ENCODE results near the gene PDE11A.
A peak's percentile ranks its signal among the peaks of the same experiment; 100 is the strongest.

The PDE11A gene

DNA sequence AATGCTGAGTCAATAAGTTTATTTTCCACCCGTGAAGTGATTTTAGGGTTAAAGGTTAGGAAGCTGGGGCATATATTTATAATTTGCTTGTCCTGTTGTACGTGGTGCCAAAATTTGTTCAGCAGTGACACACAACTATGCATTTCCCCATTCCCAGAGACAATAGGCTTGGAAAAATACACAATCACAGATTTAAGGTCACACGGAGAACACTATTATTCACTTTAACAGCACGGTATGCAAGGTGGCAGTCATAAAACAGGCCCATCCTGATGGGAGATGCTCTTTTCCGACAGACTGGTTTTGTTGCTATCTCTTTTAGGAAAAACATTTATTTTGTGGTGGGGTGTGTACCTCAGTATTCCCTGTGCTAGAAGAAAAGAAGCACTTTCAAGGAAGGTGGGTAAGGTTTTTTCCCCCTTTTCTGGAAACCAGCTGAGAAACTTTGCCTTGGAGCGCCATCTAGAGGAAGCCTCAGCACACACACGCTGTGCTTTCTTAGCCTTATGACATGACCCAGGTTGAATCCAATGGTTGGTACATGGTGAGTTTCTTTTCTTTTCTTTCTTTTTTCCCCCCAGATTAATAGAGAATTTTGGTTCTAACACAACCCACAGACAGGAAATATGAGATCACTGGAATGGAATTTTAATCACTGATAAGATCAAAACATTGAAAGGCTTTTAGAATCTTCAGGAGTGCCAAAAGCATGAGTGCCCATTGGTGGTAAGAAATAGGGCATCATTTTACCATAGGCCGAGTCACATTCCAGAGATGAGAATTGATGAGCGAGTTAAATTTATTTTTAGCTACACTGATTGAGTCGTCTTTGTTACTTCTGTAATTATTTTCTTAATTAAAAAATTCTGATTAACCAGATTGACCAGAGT lies 347.9 kb downstream of the PDE11A start:
- DNase-seq (ENCODE audit: low spot score): peak; percentile 69

DNA sequence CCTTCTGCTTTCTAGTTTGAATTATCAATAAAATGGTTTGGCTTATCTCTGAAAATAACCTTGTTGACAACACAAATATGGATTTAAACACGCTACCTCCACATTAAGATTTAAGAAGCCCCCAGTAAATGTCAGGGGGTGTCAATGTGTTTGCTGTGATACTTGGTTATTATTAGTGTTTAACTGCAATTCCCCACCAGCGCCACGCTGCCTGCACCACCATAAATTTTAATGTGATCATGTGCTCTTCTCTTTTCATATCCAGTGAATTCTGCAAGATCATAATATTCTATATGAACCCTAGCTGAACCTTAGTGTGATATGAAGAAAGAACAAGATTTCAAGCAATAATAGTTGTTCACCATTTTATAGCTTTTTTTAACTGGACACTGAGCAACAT lies 349.3 kb downstream of the PDE11A start:
- DNase-seq (ENCODE audit: low spot score): no peak

DNA sequence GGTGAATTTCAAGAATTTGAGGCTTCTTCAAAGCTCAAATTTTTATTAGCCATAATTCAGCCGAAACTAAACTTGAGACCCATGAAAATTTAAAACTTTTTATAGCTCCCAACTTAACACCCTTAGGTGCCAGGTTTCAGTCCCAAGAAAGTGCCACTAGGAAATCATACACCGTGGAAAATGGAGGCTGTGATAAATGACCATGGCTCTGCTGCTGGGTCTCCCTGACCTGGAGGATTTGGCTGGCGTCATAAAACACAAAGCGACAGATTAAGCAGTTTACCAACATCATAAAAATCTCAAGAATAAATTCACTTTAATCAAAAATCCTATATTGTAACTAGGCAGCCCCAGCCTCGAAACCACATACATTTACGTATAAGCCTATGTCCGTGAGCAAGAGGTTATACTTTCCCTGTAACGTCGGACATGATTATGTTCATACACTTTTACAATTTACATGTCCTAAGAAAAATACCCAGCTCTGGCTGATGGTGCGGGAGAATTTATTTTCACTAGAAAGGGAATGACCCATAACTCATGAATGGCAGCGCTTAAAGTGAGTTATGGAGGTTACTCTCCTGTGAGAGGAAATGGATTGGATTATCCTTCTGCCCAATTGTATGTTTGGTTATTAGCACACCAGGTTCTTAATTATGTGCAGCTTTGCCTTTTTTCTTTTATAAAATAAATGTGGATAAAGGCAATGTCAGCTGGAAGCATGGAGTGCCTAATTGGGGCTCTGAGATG lies 350.6 kb downstream of the PDE11A start:
- no peak for DNase-seq (ENCODE audit: low spot score)

DNA sequence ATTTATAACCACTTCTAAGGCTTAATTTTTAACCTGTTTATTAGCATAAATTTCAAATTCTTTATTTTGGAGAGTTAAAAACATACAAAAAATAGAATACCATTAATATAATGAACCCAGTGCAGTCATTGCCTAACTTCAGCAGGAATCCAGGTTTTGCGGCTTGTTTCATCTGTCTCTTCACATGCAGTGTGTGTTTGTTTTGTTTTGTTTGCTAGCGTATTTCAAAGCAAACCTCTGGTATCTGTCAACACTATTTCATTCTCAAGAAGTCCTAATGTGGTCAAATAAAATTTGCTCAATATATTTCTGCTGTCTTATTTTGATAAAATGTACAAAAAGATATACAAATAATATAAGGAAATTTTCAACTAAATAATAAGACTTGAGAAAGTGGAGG lies 351.5 kb downstream of the PDE11A start:
- DNase-seq (ENCODE audit: low spot score): no peak

DNA sequence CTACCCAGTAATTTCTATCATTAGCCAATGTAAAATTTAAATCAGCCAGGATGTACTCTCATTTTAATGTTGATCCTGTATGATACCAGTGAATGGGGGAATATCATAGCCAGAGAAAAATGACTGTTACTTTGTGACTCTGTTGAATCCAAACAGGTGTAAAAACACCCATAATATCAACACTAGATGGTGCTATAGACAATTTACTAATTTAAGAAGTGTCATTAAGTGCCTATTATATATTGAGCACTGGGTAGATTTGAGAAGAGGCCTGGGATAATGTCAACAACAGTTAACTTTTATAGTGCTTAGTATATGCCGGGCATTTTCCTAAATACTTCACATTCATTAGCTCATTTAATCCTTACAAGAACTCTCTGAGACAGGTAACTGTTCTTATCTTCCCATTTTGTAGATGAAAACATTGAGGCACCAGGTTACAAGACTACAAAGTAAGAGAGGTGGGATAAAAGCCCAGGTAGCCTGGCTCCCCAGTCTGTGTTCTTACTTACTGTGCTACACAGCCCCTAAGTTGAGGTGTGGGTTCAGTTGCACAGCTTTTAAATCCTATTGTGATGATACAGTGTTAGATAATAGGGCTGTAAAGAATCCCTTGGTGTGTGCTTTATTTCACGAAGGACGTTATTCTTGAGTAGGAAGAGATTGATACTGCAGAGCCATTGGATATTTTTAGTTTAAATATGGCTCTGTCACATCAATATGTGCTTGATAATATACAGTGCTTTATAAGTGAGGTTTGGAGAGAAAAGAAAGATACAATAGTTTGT lies 354.6 kb downstream of the PDE11A start:
- peak; percentile 40 for DNase-seq (ENCODE audit: low spot score)

DNA sequence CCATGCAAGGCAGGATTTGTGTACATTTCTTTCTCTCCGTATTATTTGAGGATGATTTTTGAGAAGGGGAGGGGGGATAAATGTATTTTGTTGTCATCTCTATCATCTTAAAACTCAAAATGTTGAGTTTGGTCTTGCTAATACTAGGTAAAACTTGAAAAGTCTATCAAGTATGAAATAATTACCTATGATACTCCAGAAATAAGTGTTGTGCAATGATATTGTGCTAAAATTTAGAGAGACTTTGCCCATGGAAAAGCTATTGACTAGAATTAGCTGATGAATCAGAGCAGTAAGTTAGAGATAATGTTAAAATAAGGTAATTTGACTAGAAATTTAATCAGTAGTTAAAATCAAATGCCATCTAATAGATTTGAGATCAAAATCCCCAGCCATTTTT lies 356.1 kb downstream of the PDE11A start:
- no peak for DNase-seq (ENCODE audit: low spot score)

DNA sequence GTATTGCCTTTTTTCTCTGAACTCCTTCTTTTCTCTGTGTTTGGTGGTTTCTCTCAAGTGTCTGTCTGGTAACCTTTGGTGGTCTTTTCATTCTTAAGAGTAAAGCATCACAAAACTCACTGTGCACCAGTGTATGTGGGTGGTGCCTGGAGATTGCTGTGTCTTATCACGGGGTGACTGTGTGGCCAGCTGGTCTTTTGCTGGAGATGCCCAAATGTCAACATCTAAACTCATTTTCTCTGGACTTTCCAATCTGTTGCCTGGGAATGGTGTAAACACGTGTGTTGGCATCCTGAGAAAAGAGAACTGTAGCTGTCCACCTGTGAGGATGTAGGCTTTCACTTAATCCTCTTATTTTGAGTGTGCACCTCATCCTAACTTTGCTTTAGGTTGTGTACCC lies 356.8 kb downstream of the PDE11A start:
- DNase-seq (ENCODE audit: low spot score): no peak

DNA sequence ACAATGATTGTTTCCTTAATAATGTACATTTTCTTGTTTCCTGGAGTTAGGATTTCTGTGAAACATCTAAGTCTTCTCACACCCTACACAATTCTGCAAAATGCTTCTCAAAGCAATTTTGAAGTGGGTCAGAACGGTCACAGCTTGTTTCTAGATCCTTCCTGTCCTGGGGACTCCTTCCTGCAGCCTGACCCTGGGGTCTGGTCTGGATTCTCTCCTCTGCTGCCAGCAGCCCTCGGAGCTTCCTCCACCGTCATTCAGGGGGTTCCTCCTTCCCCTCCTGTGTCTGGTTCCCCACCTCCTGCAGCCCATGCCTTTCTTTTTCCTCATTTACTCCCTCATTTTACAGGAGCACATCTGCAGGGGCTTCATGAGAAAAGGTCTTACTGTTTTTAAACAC lies 357.9 kb downstream of the PDE11A start:
- no peak for DNase-seq (ENCODE audit: low spot score)

DNA sequence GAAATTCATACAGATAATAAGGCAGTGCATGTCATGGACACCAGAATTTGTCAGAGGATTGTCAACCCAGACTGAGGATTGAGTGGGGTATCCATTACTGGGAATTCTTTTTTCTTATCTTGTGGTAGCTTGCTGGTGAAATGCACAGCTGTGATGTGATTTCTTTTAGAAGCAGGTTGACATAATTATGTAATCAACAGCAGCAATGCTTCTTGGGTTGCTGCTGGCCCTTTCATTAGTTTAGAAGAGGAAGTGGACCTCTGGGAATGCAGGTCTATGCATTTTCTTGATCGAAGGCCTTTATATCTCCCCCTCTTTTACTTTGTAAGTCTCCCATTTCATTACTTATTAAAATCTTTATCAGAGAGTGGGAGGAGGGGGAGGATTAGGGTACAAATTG lies 360.1 kb downstream of the PDE11A start:
- no peak for DNase-seq (ENCODE audit: low spot score)

DNA sequence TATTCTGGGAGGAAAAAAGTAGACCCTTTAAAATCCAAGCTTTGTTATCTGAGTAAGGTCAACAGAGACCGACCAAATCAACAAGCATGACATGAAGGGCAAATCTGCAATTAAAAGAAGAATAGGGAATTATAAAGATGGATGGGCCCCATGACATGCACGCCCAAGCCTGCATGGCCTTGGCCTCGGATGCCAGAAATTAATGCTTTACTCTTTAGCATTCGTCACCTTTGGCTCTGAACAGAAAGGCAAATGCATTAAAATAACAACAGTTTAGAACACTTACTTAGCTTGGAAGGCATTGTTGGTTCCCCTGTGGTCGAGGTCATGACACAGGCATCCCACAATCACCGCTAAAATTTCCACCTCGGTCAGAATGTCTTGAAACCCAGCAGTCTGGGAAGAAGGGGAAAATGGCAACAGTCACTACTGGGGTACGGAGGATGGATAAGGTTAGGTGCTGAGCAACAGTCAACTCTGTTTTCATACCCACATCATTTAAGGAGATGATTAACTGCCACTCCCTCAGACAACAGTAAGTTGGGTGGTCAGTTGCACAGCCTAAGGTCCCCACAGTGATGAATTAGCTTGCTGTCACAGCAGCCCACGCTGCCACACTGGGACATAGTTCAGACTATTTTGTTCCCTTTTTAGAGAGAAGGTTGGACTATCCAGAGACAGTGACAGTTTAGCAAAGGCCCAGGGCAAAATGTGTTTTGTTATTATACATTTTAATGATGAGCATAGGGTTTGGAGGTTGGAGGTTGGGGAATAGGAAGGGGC lies 360.9 kb downstream of the PDE11A start:
- no peak for DNase-seq (ENCODE audit: low spot score)

DNA sequence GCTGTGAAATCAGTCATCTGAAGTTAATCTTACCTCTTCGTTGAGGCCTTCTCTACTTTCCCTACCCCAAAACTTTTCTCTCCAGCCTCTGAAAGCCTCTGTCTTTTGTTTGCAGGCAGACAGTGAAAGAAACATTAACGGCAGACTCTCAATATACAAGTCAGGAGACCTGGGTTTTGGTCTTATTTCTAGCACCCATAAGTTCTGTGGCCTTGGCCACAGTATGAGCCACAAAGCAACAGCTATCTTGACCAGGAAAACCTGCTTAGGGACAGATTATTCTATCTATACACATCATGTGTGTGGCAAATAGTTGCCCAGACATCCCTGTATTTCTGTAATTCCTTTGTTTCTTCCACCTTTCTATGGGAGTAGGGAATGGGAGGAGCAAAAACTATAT lies 361.7 kb downstream of the PDE11A start:
- DNase-seq (ENCODE audit: low spot score): no peak

DNA sequence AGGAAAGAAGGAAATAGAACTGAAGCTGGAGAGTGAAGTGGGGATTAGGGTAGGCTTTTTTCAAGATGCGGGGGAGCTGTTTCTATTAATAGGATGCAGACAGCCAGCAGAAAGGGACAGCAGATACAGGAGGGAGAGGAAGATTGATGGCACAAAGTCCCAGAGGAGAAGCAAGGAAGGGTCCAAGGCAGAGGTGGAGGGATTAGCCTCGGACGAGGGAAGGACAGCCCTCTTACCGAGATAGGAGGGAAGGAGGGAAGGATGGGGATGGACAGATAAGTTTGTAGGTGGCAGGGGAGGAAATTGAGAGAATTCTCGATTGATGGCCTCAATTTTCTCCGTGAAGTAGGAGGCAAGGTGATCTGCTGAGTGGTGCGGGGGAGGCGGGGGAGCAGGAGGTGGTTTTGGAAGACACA lies 362.6 kb downstream of the PDE11A start:
- no peak for DNase-seq (ENCODE audit: low spot score)

DNA sequence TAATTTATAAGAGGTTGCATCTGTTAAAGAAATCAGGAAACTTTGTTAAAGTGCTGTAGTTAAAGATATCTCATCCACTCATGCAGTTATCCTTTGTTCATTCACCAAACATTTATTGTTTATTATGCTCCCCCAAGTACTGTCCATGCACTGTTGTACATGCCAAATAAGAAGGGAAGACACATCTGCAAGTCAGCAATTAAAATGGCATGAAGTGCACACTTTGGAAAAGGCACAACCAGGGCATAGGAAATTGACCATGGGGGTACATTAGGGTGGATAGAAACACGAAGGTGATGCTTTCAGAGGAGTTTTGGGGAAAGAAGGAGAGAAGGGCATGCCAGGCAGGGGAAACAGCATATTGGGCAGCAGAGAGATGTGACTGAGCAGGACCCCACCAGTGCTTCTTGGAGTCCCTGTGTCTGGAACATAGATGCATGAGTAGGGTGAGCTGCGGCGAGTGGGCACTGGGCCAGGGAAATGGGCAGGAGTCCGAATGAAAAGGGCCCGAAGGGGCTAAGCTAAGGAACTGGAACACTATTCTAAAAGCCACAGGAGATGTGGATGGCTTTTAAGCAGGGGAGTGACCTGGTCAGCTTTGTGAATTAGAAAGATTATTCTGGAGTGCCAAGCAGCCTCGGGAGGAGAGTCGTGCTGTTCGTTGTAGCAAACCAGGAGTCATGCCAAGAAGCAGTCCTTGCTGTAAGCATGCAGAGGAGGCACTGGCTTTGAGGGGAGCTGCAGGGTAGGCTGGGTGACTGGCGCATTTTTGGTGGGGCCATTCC lies 363.7 kb downstream of the PDE11A start:
- no peak for DNase-seq (ENCODE audit: low spot score)

DNA sequence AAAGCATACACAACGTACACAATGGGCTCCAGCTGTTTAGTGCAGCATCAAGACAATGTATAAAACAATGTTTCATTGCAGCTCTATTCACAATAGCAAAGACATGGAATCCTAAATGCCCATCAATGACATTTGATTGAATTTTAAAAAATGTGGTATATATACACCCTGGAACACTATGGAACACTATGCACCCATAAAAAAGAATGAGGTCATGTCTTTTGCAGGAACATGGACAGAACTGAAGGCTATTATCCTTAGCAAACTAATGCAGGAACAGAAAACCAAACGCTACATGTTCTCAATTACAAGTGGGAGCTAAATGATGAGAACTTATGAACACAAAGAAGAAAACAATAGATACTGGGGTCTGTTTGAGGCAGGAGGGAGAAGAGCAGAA lies 364.5 kb downstream of the PDE11A start:
- no peak for DNase-seq (ENCODE audit: low spot score)

DNA sequence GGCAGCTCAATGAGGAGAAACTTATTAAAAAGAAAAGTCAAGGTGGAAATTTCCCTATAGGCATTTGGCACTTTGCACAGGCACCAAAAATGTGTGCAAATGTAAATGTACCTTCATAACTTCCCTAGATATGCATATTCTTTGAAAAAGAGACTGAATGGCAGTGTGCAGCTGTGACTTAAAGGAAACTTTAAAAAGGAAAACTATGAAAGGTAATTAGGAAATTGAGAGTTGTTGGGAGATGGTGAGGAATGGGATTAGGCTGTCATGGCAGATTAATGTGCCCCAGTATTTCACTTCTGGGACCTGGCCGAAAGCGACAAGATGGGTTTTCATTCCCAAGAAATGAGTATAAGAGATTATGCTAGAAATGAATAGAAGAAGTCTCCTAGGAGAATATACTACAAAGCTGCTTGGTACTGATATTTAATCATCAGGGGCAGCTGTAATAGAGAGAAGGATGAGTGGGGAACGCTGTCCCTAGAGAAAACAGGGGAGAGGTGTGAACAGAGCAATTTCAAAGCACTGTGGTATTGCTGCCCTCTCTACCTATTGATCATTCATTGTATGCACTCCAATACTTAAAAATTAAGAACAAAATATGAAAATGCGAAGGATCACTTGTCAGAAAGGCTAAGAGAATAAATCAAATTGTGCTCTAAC lies 366.9 kb downstream of the PDE11A start:
- DNase-seq (ENCODE audit: low spot score): no peak

DNA sequence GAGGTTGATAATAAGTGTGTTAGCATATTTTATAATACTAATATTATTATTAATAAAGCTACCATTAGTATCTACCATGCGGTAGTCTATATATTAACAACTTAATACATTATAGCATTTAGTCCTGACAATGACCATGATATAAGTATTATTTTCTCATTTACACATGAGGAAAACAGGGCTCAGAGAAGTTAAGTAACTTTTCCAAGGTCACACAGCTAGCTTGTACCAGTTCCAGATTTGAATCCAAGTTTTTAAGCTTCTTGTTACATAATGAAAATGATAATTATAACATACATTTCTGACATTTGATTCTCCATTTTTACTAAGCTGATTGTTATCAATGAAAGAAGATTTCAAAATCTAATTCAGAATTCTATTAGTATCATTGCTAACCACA lies 369.4 kb downstream of the PDE11A start:
- no peak for DNase-seq (ENCODE audit: low spot score)

DNA sequence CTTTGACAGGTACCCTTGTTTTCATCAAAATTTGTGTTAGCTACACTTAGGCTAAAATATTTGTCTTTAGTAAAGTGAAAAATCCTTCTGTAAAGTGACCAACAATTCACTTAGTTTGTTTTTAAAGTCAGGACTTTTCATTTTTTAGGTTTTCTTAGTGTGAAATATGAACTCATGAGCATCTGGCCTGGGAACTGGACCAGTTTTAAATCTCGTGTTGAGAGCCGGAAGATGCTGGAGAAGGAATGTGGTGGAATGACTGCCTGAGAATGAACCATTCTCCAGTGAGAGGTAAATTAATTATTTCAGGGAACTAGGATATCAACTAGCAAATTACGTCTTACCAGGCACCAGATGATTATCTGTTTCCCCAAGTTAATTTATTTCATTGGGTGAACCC lies 374.3 kb downstream of the PDE11A start:
- DNase-seq (ENCODE audit: low spot score): no peak

DNA sequence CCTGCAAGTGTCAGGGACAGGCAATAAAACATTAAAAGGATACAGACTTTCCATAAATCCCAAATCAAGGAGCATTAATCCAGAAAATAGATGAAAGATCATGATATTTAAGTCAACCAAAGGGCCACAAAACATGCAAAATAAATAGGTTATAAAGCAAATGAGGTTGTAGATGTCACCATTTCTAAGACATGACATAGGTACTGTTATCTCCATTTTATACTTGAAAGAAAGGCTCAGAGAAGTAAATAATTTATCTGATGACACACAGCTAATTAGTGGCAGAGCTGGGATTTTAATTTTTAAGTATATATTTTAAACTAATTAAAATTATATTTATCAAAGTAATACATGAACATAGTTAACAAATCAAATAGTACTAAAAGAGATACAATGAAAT lies 378.2 kb downstream of the PDE11A start:
- DNase-seq (ENCODE audit: low spot score): no peak

DNA sequence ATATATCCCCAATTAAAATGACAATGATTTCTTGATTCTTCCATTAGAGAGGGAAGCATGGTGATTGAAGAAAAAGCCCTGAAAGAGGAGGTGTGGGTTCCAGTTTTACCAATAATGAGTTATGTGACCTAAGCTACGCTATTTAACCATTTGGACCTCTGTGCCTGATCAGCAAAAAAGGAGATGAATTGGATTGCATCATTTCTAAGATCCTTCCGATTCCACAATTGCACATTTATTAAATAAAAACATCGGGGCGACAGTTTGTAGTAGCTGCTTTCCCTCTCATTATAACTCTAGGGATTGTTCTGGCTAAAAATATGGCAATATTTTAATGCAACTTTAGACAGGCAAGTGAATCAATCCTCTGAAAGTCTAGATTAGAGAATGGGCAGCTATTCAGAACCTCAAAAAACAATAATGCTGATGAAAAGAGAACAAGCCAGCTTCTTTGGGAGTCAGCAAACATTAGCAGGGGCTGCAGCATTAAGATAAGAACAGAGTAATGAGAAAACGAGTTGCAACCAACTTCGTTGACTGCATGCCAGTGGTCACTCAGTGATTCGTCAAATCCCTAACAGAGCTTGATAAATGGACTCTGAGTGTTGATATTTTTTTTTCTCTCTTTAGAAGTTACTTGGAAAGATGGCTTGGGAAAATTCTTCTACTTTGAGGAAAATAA lies 378.8 kb downstream of the PDE11A start:
- DNase-seq (ENCODE audit: low spot score): no peak

DNA sequence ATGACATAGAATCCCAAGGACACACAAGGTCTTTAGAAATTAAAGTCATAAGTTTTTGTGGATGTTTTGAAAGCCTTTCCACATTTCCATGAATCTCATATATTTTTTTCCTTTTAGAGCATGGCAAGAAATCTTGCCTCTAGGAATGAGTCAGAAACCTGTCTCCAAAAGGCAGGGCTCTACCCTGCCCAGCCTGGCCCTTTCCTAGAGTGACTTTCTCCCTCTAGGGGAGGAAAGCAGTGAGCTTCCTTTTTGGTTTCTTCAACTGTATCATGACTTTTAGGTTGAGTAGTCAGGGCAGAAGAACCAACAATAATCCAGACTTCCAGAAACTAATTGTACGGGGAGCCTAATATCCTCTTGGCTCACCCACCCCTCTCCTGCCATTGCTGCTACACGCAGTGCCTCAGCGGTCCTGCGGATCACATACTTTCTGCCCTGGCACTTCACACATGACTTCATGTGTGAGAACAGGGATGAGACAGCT lies 379.8 kb downstream of the PDE11A start:
- no peak for DNase-seq (ENCODE audit: low spot score)

Measured in NAMALWA (cell line).